Measurements from ENCODE around the gene RBMS3. TPM values are rescaled to one million over a fixed set of nuclear protein-coding genes. Genes with fewer than 3 reads are reported as not detected.
"Not testable (repeated sequence)": the region's sequence is repeated elsewhere in the genome, so short reads cannot be mapped to it uniquely, and the experiment has no call there.

RBMS3 gene
- total RNA-seq, 2 donors from 2014 or later = 7.1 to 11.5 TPM

DNA sequence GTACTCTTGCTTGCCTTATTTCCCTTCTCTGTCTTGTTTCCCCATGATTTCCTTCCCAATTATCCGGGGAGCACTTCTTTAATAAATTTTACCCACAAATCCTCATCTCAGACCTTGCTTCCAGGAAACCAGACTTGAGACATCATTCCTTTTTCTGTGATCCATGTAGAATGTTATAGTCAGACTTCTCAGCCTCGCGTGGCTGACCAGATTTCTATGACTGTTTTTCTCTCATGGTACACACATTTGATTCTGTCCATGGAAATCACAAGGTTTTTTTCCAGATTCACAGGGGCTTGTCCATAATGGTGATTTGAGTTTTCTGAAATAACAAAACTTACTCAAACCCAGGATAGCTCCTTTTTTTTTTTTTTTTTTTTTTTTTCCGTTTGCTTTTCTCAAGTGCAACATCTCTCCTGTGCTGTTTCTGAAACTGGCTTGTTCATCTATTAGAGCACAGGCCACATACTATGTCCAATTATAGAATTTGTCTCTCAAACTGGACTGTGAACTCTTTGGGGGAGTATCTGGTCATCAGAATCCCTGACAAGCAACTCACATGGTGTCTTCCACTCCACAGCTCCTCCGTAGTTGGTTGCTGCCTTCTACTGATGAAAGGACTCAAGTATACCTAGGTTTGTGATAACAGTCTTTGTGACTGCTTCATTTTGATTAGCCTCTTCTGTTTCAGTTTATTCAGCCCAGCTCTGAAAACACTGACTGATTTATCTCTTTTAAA is 50.8 kb downstream of the RBMS3 start:
- no peak for DNase-seq
- intact Hi-C loops (cut with DNase I, micrococcal nuclease) = no loop called here
- ATAC-seq = no peak

- DNase-seq (no peak), ATAC-seq (no peak)
- intact Hi-C loops (cut with DNase I, micrococcal nuclease) = no loop called here
Measured at GRCh38 chr3:29332195-29332637, 51.3 kb downstream of the RBMS3 start.

DNA sequence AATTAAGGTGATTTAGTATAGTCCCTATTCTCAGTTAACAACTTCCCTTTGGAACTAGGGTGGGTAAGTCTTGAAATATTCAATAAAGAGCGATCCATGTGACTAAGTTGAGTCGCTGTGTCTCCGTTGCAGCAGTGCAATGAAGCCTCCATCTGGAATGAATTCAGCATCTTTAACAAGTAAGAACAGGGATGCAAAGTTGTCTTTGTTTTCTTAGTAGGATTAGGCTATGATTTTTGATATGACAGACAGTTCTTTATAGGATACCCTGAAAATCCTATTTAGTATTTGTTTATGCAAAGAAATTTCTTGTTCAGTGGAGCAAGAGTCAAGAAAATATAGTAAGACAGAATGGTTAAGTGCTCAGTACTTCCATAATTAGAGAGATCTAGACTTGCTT is 52.7 kb downstream of the RBMS3 start:
- DNase-seq (no peak), ATAC-seq (no peak)
- intact Hi-C loops (cut with DNase I, micrococcal nuclease) = no loop called here

GRCh38 chr3:29334706-29335105 is 53.8 kb downstream of the RBMS3 start:
- intact Hi-C loops (cut with DNase I, micrococcal nuclease) = no loop called here
- ATAC-seq = no peak
- no peak for DNase-seq

GRCh38 chr3:29335438-29335837 is 54.6 kb downstream of the RBMS3 start:
- intact Hi-C loops (cut with DNase I, micrococcal nuclease) = no loop called here
- ATAC-seq = peak; percentile 44
- DNase-seq = peak; percentile 46 to 72

DNA sequence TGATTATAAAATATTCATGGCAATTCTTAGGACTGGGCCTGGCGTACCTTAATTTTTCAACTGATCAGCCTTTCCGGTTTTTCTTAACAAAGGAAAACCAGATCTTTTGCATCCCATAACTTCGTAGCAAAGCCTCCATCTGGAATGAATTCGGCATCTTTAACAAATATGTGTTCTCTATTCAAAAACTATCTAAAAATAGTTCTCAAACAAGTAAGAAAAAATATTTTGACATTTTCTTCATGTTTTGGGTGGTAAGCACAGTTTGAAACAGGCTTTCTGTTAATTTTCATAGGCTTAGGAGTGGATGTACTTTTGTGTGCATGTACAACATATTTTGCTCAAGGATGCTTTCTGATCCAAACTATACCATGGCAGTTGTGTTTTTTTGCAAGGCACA is 55.1 kb downstream of the RBMS3 start:
- intact Hi-C loops (cut with DNase I, micrococcal nuclease) = no loop called here
- no peak for ATAC-seq
- no peak for DNase-seq

DNA sequence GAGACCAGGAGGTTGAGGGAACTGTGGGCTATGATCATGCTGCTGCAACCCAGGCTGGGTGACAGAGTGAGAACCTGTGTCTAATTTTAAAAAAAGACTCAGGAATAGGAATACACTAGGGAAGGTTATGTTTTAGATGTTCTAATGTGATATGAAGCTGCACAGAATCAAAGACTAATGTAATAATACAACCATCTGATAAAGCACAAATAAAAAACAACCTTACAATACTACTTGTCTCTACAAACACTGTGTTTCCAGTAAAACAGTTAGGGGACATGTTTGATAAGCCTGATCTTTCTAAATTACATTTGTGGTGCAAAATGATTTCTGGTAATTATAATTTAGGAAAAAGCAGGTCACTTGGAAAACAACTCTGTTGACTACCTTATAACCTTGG is 56.7 kb downstream of the RBMS3 start:
- ATAC-seq = no peak

DNA sequence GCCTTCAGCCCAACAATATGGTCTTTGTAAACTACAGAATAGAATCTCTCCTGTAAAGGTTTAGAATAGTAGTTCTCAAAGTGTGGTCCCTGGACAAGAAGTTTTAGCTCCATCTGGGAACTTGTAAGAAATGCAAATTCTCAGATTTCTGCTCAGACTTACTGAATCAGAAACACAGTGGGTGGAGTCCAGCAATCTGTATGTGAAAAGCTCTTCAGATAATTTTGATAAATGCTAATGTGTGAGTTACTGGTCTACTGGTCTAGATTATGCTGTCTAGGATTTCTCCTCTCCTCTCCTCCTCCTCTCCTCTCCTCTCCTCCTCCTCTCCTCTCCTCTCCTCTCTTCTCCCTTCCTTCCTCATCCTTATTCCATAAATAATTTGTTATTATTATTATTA is 57.5 kb downstream of the RBMS3 start:
- intact Hi-C loops (cut with DNase I, micrococcal nuclease) = no loop called here
- DNase-seq = no peak
- ATAC-seq = no peak

More for the DNA sequence above, 56.7 kb downstream of the RBMS3 start:
- DNase-seq = no peak
- intact Hi-C loops (cut with DNase I, micrococcal nuclease) = no loop called here

GRCh38 chr3:29339016-29339833 is 58.4 kb downstream of the RBMS3 start:
- ATAC-seq = no peak
- intact Hi-C loops (cut with DNase I, micrococcal nuclease) = no loop called here

DNA sequence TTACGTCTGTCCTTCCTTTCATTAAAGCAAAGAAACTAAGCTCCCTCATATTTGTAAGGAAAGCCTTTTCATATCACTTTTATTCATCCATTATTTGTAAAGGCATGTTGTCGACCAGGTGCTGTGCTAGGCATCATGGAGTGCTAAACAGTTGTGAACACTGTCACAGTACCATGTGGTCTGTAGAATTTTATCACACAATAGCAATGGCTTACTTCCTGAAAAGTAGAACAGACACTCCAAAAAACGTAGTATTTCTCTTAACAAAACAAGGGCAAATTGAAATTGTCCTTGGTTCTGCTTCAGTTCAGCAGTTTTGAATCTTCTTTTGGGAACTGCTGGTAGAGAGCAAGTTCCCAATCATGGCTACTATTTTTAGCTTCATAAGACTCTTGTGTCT is 63.3 kb downstream of the RBMS3 start:
- ATAC-seq = no peak
- intact Hi-C loops (cut with DNase I, micrococcal nuclease) = no loop called here
- DNase-seq = no peak

More at GRCh38 chr3:29339016-29339833, 58.4 kb downstream of the RBMS3 start:
- no peak for DNase-seq

DNA sequence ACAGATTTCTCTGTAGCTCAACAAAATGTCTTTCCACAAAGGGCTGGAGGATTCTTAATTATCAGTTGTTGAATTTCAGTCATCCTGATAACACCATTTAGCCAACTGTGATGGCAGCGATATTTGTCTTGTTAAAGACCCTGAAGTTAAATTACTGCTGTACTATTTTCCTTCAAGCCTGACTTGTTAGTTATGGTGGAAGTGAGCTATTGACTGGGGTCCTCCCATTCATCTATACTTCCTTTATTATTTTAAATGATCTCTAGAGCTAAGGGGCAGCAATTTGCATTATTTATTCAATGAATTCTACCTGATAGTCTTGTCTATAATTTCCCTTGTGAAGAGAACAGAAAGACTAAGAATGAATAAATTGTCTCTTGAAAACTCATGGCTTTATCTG is 64.1 kb downstream of the RBMS3 start:
- no peak for ATAC-seq
- intact Hi-C loops (cut with DNase I, micrococcal nuclease) = no loop called here

DNA sequence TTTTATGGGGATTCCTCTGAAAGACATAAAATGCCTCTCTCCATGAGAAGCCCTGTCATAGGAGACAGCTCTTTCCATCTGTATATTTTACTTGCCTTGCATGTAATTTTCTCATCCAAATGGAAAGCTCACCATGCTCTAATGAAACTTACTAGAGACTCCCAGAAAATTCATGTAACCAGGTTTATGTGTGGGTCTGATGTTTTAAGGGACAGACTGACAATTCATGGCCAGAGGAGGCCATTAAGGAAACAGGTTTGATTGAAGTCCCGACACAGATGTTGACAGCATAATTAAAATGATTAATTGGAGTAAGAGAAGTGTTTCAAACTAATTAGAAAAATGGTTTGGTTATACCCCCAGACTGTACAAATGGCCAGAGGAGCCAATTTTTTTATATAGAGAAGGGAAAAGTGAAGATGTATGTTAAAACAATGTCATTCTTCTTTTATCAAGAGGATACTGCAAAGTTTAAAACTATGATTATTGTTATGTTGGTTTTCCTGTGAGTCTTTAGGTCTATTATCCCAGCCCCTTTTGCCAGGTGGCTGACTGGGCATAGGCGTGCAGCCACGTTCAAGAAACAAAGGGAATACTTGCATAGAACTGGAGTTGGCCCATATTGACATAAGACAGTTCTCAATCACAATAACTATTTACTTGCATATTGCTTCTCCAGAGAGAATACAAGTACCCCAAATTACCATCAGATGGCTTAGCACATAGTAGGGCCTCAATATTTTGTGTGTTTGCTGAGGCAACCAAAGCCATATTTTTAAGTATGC is 64.8 kb downstream of the RBMS3 start:
- DNase-seq (no peak), ATAC-seq (no peak)
- intact Hi-C loops (cut with DNase I, micrococcal nuclease) = no loop called here

More for the DNA sequence above, 64.1 kb downstream of the RBMS3 start:
- no peak for DNase-seq

- no peak for DNase-seq
- no peak for ATAC-seq
- intact Hi-C loops (cut with DNase I, micrococcal nuclease) = no loop called here
Measured at GRCh38 chr3:29346828-29347227, 66.0 kb downstream of the RBMS3 start.

DNA sequence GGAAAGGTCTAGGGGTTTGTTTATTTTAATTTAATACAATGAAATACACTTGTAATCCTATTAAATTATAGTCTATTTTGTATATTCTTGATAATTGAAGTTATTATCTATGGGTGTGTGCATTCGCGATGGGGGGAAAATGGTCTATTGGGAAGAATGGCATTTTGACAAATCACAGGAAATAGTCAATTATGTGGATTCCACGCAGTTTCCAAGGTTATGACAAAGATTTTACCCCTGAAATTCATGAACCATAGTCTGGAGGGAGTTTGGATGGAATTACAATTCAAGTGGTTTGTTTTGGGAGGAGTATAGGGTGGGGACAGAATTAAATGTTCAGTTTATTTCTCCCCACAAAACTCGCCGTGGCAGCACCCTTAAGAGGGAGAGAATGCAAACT is 66.5 kb downstream of the RBMS3 start:
- DNase-seq (no peak), ATAC-seq (no peak)
- intact Hi-C loops (cut with DNase I, micrococcal nuclease) = no loop called here

- ATAC-seq (no peak), DNase-seq (no peak)
- intact Hi-C loops (cut with DNase I, micrococcal nuclease) = no loop called here
Measured at GRCh38 chr3:29348316-29348715, 67.4 kb downstream of the RBMS3 start.

- intact Hi-C loops (cut with DNase I, micrococcal nuclease) = no loop called here
- no peak for DNase-seq
- no peak for ATAC-seq
Measured at GRCh38 chr3:29349049-29349448, 68.2 kb downstream of the RBMS3 start.

DNA sequence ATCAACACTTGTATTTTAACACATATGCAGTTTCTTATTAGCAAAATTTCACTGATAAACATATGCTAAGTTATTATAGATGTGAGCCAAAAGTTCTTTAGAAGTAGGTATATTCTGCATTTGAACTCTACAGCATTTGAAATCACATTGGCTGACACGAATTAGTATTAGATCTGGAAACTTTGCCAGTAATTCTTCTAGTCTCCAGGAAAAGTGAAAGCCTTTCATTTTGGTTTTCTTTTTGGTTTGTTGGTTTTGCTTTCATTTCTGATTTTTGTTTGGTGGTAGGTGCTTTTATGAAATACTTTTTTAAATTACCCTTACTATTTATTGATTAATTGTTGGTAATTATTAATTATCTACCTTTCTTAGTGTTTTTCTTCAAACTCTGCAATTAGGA is 72.9 kb downstream of the RBMS3 start:
- ATAC-seq = no peak
- DNase-seq = no peak
- intact Hi-C loops (cut with DNase I, micrococcal nuclease) = no loop called here

- ATAC-seq = no peak
- intact Hi-C loops (cut with DNase I, micrococcal nuclease) = no loop called here
- no peak for DNase-seq
Measured at GRCh38 chr3:29354894-29355293, 74.0 kb downstream of the RBMS3 start.

GRCh38 chr3:29356062-29356461 is 75.2 kb downstream of the RBMS3 start:
- no peak for DNase-seq
- ATAC-seq = no peak
- intact Hi-C loops (cut with DNase I, micrococcal nuclease) = no loop called here

DNA sequence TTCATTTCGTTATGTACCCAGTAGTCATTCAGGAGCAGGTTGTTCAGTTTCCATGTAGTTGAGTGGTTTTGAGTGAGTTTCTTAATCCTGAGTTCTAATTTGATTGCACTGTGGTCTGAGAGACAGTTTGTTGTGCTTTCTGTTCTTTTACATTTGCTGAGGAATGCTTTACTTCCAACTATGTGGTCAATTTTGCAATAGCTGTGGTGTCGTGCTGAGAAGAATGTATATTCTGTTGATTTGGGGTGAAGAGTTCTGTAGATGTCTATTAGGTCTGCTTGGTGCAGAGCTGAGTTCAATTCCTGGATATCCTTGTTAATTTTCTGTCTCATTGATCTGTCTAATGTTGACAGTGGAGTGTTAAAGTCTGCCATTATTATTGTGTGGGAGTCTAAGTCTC is 79.4 kb downstream of the RBMS3 start:
- DNase-seq; intact Hi-C loops (cut with DNase I, micrococcal nuclease); ATAC-seq: not testable (repeated sequence)
